AG04449 (cell line): Measurements from ENCODE around the gene KAZN.

ENCODE experiments used
- CTCF ChIA-PET: fragments of 350-600 bp; formaldehyde crosslinking; extraction: SDS; loops from one replicate; lab custom pipeline; 2021; ENCODE audit warnings: antibody characterized with exemption; lab: Yijun Ruan, JAX
- POLR2A ChIA-PET: fragments of 400-600, 350-600 bp; formaldehyde crosslinking; extraction: SDS; loops from one replicate; lab custom pipeline; 2020; ENCODE audit warnings: antibody characterized with exemption, inconsistent platforms; lab: Yijun Ruan, JAX
- DNase-seq: peaks from one replicate; pipeline ENCODE4 v3.0.0-alpha.2; 2010; ENCODE audit warnings: low read depth, low spot score
- H3K4me3 ChIP-seq: 2 replicates; pipeline ENCODE4 v1.5.1; 2011; ENCODE audit warnings: low read depth, mild to moderate bottlenecking, control low read depth, low read length
- CTCF ChIP-seq: IDR thresholded peaks from one replicate; pipeline ENCODE4 v1.5.1; 2011; ENCODE audit warnings: mild to moderate bottlenecking, moderate library complexity, low read length, control low read depth, inconsistent platforms; ENCODE audit not compliant: insufficient read depth; ENCODE audit errors: missing control alignments

The KAZN gene

DNA sequence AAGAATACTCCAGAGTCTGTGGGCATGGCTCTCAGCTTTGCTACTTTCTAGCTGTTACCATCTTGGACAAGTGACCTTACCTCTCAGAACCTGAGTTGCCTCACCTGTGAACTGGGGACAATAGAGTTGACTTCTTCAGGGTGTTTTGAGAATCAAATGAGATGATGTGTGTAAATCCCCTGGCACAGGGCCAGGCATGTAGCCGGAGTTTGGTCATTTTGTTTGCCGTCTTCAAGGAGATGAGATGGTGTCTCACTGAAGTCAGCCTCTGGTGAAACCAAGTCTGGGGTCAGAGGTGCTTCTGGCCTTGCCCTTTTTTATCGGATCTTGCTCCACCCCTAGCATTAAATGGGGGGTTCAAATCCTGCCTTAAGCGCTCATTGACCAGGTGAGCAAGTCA is 405.9 kb downstream of the KAZN start:
- DNase-seq, result no peak
- ChIA-PET CTCF (interaction anchor here (0.7 to 7.5 kb wide), 2 partner anchors 22 to 29 kb away, joined by 3 to 34 read pairs; no protein-coding TSS in a partner anchor), POLR2A (no interaction called here)
- no peak overlapping the region for H3K4me3 ChIP-seq
- TF ChIP-seq CTCF, result no peak

DNA sequence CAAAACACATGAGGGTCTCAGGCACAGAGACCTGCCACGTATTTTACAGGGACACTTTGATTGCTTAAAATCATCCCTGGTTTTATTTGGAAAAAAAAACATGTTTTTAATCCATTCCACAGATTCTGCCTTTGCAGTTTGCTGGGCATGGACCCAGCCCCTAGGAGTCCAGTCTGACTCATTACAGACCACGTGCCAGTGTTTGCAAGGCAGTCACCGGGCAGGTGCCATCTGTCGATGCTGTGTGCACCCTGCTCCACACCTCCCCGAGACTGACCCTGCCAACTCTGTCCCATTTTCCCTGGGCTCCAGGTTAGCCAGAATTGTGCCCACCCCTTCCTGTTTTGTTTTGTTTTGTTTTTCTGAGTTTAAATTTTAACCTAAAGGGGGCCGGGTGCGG is 406.6 kb downstream of the KAZN start:
- CTCF ChIA-PET, result interaction anchor here (7.5 kb wide), 1 partner anchor 22 kb away, joined by 34 read pairs; no protein-coding TSS in a partner anchor
- POLR2A ChIA-PET, result no interaction called here
- H3K4me3 ChIP-seq, result no peak overlapping the region
- no peak for DNase-seq
- TF ChIP-seq CTCF, result no peak

DNA sequence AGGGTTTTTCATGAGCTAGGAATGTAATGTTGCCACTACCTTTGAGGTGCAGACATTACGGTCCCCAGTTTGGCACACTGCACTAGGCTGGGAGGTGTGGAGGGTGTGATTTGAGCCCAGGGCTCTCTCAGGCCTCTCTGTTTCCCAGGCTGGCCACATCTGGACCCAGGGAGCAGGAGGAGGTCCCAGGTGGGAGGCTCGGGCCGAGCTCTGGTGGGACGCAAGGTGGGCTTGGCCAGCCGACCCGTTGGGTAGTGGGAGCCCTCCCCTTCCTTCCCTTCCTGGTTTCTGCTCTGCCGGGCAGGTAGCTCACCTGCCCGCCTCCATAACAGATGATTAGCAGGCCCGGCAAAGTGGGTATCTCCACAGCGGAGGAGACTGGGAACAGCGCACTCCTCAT is 408.9 kb downstream of the KAZN start:
- CTCF ChIA-PET, result interaction anchor here (7.5 kb wide), 1 partner anchor 19 kb away, joined by 34 read pairs; no protein-coding TSS in a partner anchor
- DNase-seq, result no peak
- no peak for TF ChIP-seq CTCF
- POLR2A ChIA-PET, result interaction anchor here (0.6 kb wide), 1 partner anchor 59 kb away, joined by 3 read pairs; no protein-coding TSS in a partner anchor
- H3K4me3 ChIP-seq, result no peak overlapping the region

GRCh38 chr1:15007842-15008241 is 409.4 kb downstream of the KAZN start:
- CTCF ChIA-PET, result interaction anchor here (1.5 to 7.5 kb wide), 2 partner anchors 12 to 19 kb away, joined by 3 to 34 read pairs; no protein-coding TSS in a partner anchor
- no peak for DNase-seq
- no peak for TF ChIP-seq CTCF
- POLR2A ChIA-PET, result interaction anchor here (0.6 kb wide), 1 partner anchor 59 kb away, joined by 3 read pairs; no protein-coding TSS in a partner anchor
- H3K4me3 ChIP-seq, result no peak overlapping the region

- ChIA-PET CTCF (interaction anchor here (1.5 to 7.5 kb wide), 2 partner anchors 11 to 18 kb away, joined by 3 to 34 read pairs; no protein-coding TSS in a partner anchor), POLR2A (no interaction called here)
- H3K4me3 ChIP-seq, result no peak overlapping the region
- no peak for DNase-seq
- no peak for TF ChIP-seq CTCF
Observed at GRCh38 chr1:15008783-15009729, 410.6 kb downstream of the KAZN start.

- no peak for TF ChIP-seq CTCF
- H3K4me3 ChIP-seq, result no peak overlapping the region
- no peak for DNase-seq
- CTCF ChIA-PET, result interaction anchor here (1.1 to 7.5 kb wide), 2 partner anchors 9 to 16 kb away, joined by 3 to 34 read pairs; no protein-coding TSS in a partner anchor
- POLR2A ChIA-PET, result no interaction called here
Observed at GRCh38 chr1:15011160-15011559, 412.7 kb downstream of the KAZN start.
